Stimulated activated CD4-positive, alpha-beta T cell treated with anti-CD3 and anti-CD28 coated beads, Interleukin-1b, Interleukin-23, amount 100 ng/mL, for 1 hour (primary cell): Measurements from ENCODE around the gene SND1.

Experiments
- DNase-seq, 2 donors: peaks; one replicate each; pipeline ENCODE4 v3.0.0-alpha.2; 2020; ENCODE audit warnings: low read depth in 2 of 2

The SND1 gene

DNA sequence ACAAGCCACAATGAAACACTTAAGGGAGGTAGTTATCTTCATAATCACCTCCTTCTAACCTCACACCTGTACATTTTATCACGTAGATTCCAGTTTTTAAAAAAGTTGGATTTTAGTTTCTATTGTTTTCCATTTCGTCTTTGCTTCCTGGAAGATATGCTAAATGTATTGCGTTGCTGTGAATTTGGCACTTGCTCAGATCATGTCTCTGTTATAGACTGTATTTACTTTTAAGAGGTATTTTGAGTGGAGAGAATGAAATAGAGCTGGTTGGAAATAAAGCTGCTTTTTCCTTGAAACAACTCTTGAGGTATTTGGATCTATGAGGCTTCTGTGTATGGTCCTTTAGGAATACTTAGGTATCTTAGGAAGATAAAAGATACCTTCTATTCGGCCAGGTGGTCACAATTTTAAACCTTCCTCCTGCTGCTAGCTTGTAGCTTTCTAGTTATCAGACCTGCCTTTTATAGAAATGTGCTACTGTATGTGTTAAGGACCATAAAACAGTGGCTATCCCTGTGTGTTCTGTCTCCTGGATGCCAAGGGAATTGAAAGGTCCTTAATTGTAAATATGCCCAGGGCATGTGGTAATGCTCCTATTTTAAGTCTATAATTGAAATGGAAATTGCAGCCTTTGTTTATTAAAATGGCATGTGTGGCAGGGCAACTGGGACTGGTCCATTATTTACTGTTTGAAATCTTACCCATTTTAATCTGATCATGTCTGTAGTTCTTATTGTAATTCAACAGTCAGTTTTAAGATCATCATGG lies 147.7 kb downstream of the SND1 start:
- no peak for DNase-seq

- no peak for DNase-seq
These were observed 150.9 kb downstream of the SND1 start for GRCh38 chr7:127802845-127803244.

DNA sequence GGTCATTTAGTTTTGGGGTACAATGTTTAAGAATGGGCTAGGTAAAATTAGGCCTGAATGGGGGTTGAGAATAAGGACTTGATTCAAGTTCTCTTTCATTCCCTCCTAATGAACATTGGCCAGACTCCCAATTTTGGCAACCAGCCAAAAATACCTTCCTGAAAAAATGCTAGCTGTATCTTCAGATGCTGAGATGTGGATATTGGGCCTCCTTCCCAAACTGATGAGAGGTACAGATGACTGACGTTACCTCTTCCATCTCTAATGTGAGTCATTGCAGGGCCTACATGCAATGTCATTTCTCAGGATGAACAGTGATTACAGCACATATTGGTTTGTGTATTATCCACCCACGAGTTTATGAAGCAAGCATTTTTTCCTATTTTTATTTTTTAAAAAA lies 151.6 kb downstream of the SND1 start:
- no peak for DNase-seq

DNA sequence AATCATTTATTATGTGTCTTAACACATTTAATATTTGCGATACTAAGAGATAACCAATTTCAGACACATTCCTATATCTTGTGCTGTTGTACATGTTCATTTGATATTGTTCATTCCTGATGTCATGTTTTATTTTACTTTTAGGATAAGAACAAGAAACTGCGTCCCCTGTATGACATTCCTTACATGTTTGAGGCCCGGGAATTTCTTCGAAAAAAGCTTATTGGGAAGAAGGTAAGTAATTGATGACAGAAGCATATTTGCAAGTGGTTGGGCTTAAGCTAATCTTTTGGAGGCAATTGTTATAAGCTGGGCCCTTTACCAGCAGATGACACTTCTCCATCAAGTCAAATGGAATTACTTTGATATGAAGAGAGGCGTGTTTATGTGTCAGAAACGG lies 155.3 kb downstream of the SND1 start:
- no peak for DNase-seq

- DNase-seq: no peak
These were observed 155.8 kb downstream of the SND1 start for GRCh38 chr7:127807829-127808228.

DNA sequence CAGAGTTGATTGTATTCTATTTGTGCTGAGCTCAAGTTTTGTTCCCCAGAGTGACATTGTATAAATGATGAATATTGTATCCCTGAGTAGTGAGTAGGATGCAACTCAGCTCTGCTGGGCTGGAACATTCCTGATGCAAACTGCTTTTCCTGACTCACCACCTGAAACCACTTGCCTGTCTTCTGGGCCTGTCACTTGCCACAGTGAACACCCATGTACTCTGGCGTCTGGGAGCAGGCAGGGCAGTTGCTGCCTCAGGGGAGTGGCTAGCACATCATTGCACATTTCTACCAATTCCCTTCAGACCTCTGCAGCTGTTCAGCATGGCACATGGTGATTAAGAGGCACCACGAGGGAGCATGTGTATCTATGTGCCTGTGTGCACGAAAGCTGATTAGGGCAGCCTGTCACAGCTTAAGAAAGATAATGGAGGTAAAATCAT lies 157.3 kb downstream of the SND1 start:
- DNase-seq: no peak

- DNase-seq: no peak
These were observed 158.1 kb downstream of the SND1 start for GRCh38 chr7:127810113-127810512.

- DNase-seq: no peak
These were observed 159.0 kb downstream of the SND1 start for GRCh38 chr7:127810696-127811660.

DNA sequence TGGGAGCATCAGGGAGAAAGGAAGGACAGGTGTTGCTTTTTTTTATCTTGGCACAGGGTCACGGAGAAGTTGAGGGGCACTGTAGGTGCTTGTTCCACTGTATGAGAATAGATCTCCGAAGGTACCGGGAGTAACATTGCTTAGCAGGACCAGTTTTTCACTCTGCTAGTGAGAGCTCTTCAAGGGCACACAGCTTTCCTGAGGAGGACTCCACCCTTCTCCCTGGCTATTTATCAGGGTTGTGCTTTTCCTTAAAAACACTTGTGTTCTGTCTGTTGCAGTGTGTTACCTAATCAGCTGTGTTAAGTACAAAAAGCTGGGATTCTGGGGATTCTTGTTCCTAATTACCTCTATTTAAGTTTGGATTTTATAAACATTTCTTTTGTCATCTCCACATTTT lies 160.5 kb downstream of the SND1 start:
- no peak for DNase-seq

DNA sequence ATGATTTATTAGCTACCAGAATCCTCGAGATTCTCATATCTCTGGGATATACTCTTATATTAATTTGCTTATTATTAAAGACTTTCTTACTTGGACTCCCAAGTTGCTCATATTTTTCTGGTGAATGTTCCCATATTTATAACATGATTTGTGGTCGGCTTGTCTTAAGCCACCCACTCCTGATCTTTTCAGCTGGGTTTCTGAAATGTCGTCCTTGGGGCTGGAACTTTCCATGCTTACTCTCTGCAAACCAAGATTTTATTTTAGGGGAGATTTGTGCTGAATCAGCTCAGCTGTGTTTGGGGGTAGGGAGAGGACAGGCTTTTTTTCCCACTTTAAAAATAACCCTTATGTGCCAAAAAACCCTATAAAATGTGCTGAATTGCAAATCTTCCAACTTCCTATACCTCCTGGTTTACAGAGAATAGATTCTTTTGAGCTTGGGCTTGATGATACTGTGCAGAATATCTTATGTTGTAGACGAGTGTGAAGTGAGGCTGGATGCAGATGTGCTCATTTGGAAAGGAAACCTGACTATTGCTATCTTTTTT lies 162.1 kb downstream of the SND1 start:
- DNase-seq: no peak

DNA sequence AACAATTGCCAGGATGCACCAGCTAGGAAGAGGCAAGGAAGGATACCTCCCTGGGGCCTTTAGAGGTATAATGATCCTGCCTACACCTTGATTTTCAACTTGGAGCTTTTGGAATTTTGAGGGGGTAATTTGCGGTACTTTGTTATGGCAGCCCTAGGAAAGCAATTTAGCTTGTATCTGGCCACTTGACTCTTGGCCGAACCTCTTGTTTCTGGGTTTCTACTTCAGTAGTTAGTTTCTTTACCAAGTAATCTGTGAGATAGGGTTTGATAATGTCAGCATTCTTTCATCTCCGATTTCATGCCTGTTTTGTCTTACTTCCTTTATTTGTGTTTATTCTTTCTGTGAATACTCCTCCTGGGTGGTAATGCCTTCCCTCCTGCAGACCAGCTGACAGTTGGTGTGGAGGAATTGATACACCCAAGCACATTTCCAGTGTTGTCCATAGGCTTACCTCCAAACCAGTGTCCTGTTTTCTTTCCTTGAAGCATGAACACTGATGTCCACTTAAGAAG lies 163.7 kb downstream of the SND1 start:
- no peak for DNase-seq

DNA sequence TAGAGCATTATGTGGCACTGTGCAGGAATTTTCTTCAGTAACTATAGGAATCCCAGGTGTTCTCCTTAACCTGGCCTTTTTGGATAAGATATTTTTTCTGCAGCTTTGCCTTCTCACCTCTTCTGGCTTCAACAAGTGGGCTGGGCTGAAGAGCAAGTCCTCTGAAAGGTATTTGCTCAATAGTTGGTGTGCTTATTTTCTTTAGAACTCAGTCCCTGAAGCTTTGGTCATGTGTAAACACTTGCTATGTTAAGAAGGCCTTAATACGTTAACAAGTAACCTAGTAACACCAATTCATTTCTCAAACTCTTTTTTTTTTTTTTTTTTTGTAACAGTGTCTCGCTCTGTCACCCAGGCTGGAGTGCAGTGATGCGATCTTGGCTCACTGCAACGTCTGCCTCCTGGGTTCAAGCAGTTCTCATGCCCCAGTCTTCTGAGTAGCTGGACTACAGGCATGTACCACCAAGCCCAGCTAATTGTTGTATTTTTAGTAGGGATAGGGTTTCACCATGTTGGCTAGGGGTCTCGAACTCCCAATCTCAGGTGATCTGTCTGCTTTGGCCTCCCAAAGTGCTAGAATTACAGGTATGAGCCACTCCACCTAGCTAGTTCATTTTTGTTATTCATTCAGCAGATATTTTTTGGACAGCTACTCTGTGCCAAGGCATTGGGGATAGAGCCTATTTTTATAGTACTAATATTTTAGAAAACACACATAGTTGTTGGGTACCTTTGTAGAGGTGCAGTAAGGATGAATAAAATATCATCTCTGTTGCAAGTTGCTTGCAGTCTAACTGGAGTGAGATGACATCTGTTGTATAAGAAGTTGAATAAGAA lies 164.6 kb downstream of the SND1 start:
- no peak for DNase-seq

- DNase-seq: no peak
These were observed 165.5 kb downstream of the SND1 start for GRCh38 chr7:127817466-127817865.

- no peak for DNase-seq
These were observed 166.3 kb downstream of the SND1 start for GRCh38 chr7:127818306-127818705.

DNA sequence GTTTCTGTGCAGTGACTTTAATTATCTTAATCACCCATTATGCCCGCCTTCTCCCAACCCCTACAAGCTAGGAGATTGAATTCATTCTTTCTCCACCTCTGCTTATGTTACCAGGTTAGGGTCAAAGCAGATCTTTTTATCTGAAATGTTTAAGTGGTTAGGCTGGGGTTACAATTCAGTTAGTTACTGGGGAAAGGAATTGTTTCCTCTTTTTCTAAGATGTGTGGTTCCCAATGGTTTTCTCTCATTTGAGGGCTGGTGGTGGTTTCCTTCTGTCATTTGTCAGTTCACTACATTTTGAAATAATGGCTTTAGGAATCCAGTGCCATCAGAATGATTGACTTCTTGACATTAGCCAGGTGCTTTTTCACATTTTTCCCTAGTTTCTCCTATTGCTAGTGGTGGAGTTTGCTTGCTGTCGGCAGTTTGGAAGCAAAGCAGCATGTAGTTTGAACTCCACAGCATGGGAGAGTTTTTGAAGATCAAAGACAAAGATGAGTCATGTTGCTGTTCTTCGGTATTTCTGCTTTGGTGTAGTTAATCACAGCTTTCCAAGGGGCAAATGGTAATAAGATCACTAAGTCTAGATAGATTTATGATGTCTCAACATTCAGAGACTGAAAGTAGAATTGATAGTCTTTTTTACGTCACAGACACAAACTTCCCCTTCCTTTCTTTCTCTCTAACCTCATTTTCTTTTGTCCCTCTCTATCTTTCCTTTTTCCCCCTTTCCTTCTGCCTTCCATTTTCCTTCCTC lies 168.2 kb downstream of the SND1 start:
- no peak for DNase-seq

GRCh38 chr7:127820732-127821085 lies 168.7 kb downstream of the SND1 start:
- DNase-seq: no peak

- DNase-seq: no peak
These were observed 169.2 kb downstream of the SND1 start for GRCh38 chr7:127821146-127821545.

DNA sequence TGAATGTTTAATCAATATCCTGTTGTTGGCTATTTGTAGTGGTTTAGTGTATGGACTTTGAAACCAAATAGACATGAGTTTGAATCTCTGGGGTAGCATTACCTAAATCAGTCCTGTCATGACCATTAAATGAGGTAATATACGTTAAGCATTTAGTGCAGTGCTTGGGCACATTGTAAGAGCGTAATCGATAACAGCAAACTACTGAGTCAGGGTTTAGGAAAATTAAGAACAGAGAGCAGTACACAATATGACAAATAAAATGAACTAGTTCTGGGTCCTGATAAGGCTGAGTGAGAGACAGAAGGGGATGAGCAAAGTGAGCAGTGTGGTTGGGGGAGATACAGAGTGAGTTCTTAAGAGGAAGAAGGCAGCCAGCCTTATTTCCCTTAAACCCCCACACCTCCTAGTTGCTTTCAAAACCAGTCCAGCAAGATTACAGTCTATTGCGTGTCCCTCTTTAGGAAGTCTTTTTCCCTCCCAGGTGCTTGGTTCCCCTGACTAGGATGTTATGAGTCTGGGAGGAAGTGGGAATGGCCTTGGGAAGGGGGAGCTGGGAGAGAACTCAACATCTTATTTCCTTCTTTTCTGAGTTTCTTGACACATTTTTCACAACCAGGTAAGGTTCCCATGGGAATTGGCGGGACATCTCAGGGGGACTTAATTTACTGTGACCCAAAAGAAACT lies 171.0 kb downstream of the SND1 start:
- no peak for DNase-seq

- DNase-seq: no peak
These were observed 172.7 kb downstream of the SND1 start for GRCh38 chr7:127824682-127825081.

GRCh38 chr7:127828843-127829500 lies 177.0 kb downstream of the SND1 start:
- no peak for DNase-seq
